Panc1 (cell line): ENCODE data around the gene SNX18. TPM values are rescaled to one million over a fixed set of nuclear protein-coding genes. Genes with fewer than 3 reads are reported as not detected.

Experiments
- ATAC-seq: fragments of 200-7000 bp; cut with Tn5 transposase; 2 replicates; pipeline ENCODE4 v1.9.1; 2020; ENCODE audit warnings: mild to moderate bottlenecking, moderate library complexity
- BruUV-seq: library from RNA; stranded (reverse); fragments of 400-500 nt; replicated peaks from 2 replicates; lab custom pipeline; 2021; lab: Mats Ljungman, UMichigan
- CTCF ChIA-PET: fragments of 300-600 bp; sonication (Branson Sonifier 250); formaldehyde crosslinking; loops from one replicate; lab custom pipeline; 2022; ENCODE audit warnings: antibody characterized with exemption; lab: Charles Lee
- POLR2A ChIA-PET: fragments of 300-600 bp; sonication (Branson Sonifier 250); formaldehyde crosslinking; loops from one replicate; lab custom pipeline; 2022; ENCODE audit warnings: antibody characterized with exemption; lab: Charles Lee
- DNase-seq: peaks from one replicate; pipeline ENCODE4 v3.0.0-alpha.2; 2010; ENCODE audit warnings: low read depth, low spot score
- H3K27ac ChIP-seq: 2 replicates; pipeline ENCODE4 v1.5.1; 2011; ENCODE audit warnings: mild to moderate bottlenecking, low read length, inconsistent platforms
- H3K27me3 ChIP-seq: fragments of 200-500 bp; sonication (Bioruptor generic); 2 replicates; pipeline ENCODE4 v1.6.0; 2014; ENCODE audit warnings: low read length, inconsistent platforms; ENCODE audit not compliant: control insufficient read depth, insufficient read depth
- H3K36me3 ChIP-seq: fragments of 200-500 bp; sonication (Bioruptor generic); 2 replicates; pipeline ENCODE4 v1.5.1; 2014; ENCODE audit warnings: inconsistent platforms, mild to moderate bottlenecking, low read length, moderate library complexity; ENCODE audit not compliant: control insufficient read depth, insufficient read depth
- H3K4me1 ChIP-seq: 2 replicates; pipeline ENCODE4 v1.5.1; 2011; ENCODE audit warnings: inconsistent platforms, mild to moderate bottlenecking, low read length, moderate library complexity; ENCODE audit not compliant: control insufficient read depth, insufficient read depth
- H3K4me3 ChIP-seq, 2 experiments: 2 replicates each; pipeline ENCODE4 v1.5.1; 2011 to 2012; ENCODE audit warnings: low read depth in 2 of 2, low read length in 2 of 2, mild to moderate bottlenecking in 2 of 2, inconsistent platforms in 1 of 2, moderate library complexity in 1 of 2
- H3K9me3 ChIP-seq: fragments of 200-500 bp; sonication (Bioruptor generic); 2 replicates; pipeline ENCODE4 v1.5.1; 2014; ENCODE audit warnings: low read depth, mild to moderate bottlenecking, inconsistent platforms, low read length, moderate library complexity; ENCODE audit not compliant: control insufficient read depth, insufficient read depth
- POLR2AphosphoS5 ChIP-seq: IDR thresholded peaks from 2 replicates; pipeline ENCODE4 v1.6.1; 2012; ENCODE audit warnings: mild to moderate bottlenecking, low read depth, low read length, moderate library complexity
- SIN3A ChIP-seq: IDR thresholded peaks from 2 replicates; pipeline ENCODE4 v1.6.1; 2012; ENCODE audit warnings: low read depth, mild to moderate bottlenecking, low read length, moderate library complexity, borderline replicate concordance; ENCODE audit not compliant: insufficient read depth
- TCF7L2 ChIP-seq: IDR thresholded peaks from 2 replicates; pipeline ENCODE4 v1.6.1; 2011; ENCODE audit warnings: mild to moderate bottlenecking, low read depth, low read length, inconsistent platforms
- in situ Hi-C: cut with HindIII; loops from 2 replicates; pipeline ENCODE4 v1.10.0; 2016; ENCODE audit warnings: low sequenced_read_pairs, low pct_unique_long_range_greater_than_20kb
- intact Hi-C: fragments of 100-400 bp; cut with micrococcal nuclease; formaldehyde crosslinking; loops from one replicate; pipeline ENCODE4 v1.10.0; 2022; ENCODE audit not compliant: unreplicated experiment
- total RNA-seq: library from RNA; stranded (reverse); gene quantifications from one replicate; pipeline ENCODE4 v1.2.1, GENCODE V29; 2021; ENCODE audit not compliant: unreplicated experiment
- TF ChIP-seq, protein P1 (sequence below): fragments of 450-650 bp; IDR thresholded peaks from 2 replicates; pipeline ENCODE4 v1.5.1; 2017; ENCODE audit warnings: mild to moderate bottlenecking
- TF ChIP-seq, protein P2 (sequence below), 2 experiments: IDR thresholded peaks; 2 replicates each; pipeline ENCODE4 v1.6.1; 2011 to 2012; ENCODE audit warnings: low read depth in 2 of 2, control low read depth in 1 of 2, low read length in 1 of 2, mild to moderate bottlenecking in 1 of 2, moderate library complexity in 1 of 2; ENCODE audit not compliant: insufficient read depth in 1 of 2

SNX18 gene
- total RNA-seq, 1 experiment from 2014 or later = 14.4 TPM

DNA sequence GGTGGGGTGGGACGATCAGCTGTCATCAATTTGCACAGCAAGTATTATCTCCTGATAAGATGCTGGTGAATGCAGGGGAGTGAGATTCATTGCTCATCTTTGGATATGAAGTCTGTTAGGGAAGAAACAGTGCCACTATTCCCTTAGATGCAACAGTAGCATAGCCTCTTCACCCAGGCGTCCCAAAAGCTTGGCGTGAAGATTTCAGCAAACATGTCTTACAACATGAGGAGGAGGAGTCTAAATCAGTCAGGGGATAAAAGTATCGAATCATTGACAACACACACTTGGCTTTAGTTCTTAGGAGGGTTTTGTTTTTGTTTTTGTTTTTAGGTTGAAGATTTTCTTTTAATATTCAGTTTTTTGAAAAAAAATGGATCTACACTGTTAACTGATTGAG, 26.5 kb downstream of the SNX18 start:
- CTCF ChIA-PET = no interaction called here

DNA sequence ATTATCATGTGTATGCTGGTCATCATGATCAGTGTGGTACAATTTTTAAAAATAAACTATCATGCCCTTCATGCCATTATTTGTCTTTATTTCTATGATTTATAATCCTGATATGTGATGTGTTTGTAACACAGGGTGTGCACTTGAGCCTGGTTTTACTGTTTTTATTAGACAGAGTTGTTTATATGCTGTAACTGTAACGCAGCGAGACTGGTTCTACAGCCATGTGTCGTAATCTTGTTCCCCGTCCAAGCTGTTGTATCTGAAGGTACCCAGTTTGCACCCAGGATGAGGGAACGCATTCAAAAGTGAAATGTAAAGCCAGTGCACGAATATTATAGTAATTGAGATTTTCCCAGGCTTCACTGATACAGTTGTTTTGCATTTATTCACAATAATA, 28.2 kb downstream of the SNX18 start:
- ATAC-seq (no peak), DNase-seq (no peak)
- in situ Hi-C loops = no loop called here
- Histone ChIP-seq H3K9me3 (no peaks in the 10 kb centered on the region), H3K4me1 (no peaks in the 10 kb centered on the region), H3K36me3 (no peaks in the 10 kb centered on the region), H3K27ac (no peak overlapping the region), H3K4me3 (no peak overlapping the region), H3K27me3 (no peaks in the 10 kb centered on the region)
- ChIA-PET CTCF (interaction anchor here (0.6 kb wide), 1 partner anchor 13 kb away, joined by 3 read pairs; no protein-coding TSS in a partner anchor), POLR2A (no interaction called here)
- no TSS peak for BruUV-seq
- TF ChIP-seq, protein P1, sequence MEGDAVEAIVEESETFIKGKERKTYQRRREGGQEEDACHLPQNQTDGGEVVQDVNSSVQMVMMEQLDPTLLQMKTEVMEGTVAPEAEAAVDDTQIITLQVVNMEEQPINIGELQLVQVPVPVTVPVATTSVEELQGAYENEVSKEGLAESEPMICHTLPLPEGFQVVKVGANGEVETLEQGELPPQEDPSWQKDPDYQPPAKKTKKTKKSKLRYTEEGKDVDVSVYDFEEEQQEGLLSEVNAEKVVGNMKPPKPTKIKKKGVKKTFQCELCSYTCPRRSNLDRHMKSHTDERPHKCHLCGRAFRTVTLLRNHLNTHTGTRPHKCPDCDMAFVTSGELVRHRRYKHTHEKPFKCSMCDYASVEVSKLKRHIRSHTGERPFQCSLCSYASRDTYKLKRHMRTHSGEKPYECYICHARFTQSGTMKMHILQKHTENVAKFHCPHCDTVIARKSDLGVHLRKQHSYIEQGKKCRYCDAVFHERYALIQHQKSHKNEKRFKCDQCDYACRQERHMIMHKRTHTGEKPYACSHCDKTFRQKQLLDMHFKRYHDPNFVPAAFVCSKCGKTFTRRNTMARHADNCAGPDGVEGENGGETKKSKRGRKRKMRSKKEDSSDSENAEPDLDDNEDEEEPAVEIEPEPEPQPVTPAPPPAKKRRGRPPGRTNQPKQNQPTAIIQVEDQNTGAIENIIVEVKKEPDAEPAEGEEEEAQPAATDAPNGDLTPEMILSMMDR = no peak
- no peak for TF ChIP-seq TCF7L2
- TF ChIP-seq, protein P2, sequence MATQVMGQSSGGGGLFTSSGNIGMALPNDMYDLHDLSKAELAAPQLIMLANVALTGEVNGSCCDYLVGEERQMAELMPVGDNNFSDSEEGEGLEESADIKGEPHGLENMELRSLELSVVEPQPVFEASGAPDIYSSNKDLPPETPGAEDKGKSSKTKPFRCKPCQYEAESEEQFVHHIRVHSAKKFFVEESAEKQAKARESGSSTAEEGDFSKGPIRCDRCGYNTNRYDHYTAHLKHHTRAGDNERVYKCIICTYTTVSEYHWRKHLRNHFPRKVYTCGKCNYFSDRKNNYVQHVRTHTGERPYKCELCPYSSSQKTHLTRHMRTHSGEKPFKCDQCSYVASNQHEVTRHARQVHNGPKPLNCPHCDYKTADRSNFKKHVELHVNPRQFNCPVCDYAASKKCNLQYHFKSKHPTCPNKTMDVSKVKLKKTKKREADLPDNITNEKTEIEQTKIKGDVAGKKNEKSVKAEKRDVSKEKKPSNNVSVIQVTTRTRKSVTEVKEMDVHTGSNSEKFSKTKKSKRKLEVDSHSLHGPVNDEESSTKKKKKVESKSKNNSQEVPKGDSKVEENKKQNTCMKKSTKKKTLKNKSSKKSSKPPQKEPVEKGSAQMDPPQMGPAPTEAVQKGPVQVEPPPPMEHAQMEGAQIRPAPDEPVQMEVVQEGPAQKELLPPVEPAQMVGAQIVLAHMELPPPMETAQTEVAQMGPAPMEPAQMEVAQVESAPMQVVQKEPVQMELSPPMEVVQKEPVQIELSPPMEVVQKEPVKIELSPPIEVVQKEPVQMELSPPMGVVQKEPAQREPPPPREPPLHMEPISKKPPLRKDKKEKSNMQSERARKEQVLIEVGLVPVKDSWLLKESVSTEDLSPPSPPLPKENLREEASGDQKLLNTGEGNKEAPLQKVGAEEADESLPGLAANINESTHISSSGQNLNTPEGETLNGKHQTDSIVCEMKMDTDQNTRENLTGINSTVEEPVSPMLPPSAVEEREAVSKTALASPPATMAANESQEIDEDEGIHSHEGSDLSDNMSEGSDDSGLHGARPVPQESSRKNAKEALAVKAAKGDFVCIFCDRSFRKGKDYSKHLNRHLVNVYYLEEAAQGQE (IDR thresholded peaks at IDR 0.05; ENCODE audit: insufficient read depth in 1 of 2, low read depth in 2 of 2, low read length in 1 of 2) = no peak
- TF ChIP-seq POLR2AphosphoS5 = no peak
- no peak for TF ChIP-seq SIN3A
- intact Hi-C loops = no loop called here

More for the DNA sequence above, 26.5 kb downstream of the SNX18 start:
- TF ChIP-seq, protein P2 (IDR thresholded peaks at IDR 0.05; ENCODE audit: insufficient read depth in 1 of 2, low read depth in 2 of 2, low read length in 1 of 2) = no peak
- TF ChIP-seq SIN3A = no peak
- no peak for TF ChIP-seq POLR2AphosphoS5
- no peak for TF ChIP-seq TCF7L2
- TF ChIP-seq, protein P1 = no peak
- H3K4me1 ChIP-seq = no peaks in the 10 kb centered on the region
- no TSS peak for BruUV-seq
- intact Hi-C loops = no loop called here
- in situ Hi-C loops = no loop called here
- H3K27ac ChIP-seq = no peak overlapping the region
- no peak for ATAC-seq
- H3K27me3 ChIP-seq = no peaks in the 10 kb centered on the region
- no peak overlapping the region for H3K4me3 ChIP-seq
- POLR2A ChIA-PET = no interaction called here
- H3K9me3 ChIP-seq = no peaks in the 10 kb centered on the region
- no peak for DNase-seq
- H3K36me3 ChIP-seq = no peaks in the 10 kb centered on the region
